ENCODE measurements around the gene MYMX. TPM values are rescaled to one million over a fixed set of nuclear protein-coding genes. Genes with fewer than 3 reads are reported as not detected.

Gene MYMX
- total RNA-seq, 1 experiment from 2014 or later = 1.8 TPM

GRCh38 chr6:44190715-44191114 lies 26.0 kb upstream of the MYMX start:
- Histone ChIP-seq H3K27me3 (ENCODE audit: control insufficient read depth, insufficient read depth, low read length) (no peaks in the 10 kb centered on the region), H3K27ac (ENCODE audit: low read length) (no peak overlapping the region), H3K4me1 (ENCODE audit: control insufficient read depth, insufficient read depth, low read length) (no peaks in the 10 kb centered on the region; the same call in 1 of the 2 replicates), H3K9me3 (ENCODE audit: control insufficient read depth, insufficient read depth, low read depth, low read length) (no peaks in the 10 kb centered on the region), H3K4me3 (ENCODE audit: low read depth in 2 of 2, low read length in 2 of 2) (no peak overlapping the region), H3K36me3 (ENCODE audit: control insufficient read depth, insufficient read depth, low read length) (no peaks in the 10 kb centered on the region)
- no TSS peak for BruUV-seq (replicated peaks)
- TF ChIP-seq REST (IDR thresholded peaks at IDR 0.05; ENCODE audit: insufficient read depth in 1 of 2, low read depth in 2 of 2, low read length in 1 of 2) = no peak
- TF ChIP-seq POLR2AphosphoS5 (IDR thresholded peaks at IDR 0.05; ENCODE audit: low read depth, low read length) = no peak
- no peak for TF ChIP-seq CTCF (IDR thresholded peaks at IDR 0.05)
- no peak for TF ChIP-seq SIN3A (IDR thresholded peaks at IDR 0.05; ENCODE audit: borderline replicate concordance, insufficient read depth, low read depth, low read length)
- TF ChIP-seq TCF7L2 (IDR thresholded peaks at IDR 0.05; ENCODE audit: low read depth, low read length) = no peak
- ChIA-PET CTCF (interaction anchor here (0.6 kb wide), 1 partner anchor 78 kb away, joined by 5 read pairs; no protein-coding TSS in a partner anchor), POLR2A (no interaction called here)
- in situ Hi-C loops (cut with HindIII; ENCODE audit: low pct_unique_long_range_greater_than_20kb, low sequenced_read_pairs) (no loop called here), intact Hi-C loops (cut with micrococcal nuclease; ENCODE audit: unreplicated experiment) (no loop called here)
- ATAC-seq = no peak
- DNase-seq (ENCODE audit: low read depth, low spot score) = no peak

- H3K27me3 ChIP-seq (ENCODE audit: control insufficient read depth, insufficient read depth, low read length) = no peaks in the 10 kb centered on the region
- POLR2A ChIA-PET = interaction anchor here (0.7 kb wide), 1 partner anchor 31 kb away, joined by 3 read pairs; the partner anchor contains the start of gene SLC29A1
- H3K9me3 ChIP-seq (ENCODE audit: control insufficient read depth, insufficient read depth, low read depth, low read length) = no peaks in the 10 kb centered on the region
- no peak for DNase-seq (ENCODE audit: low read depth, low spot score)
- intact Hi-C loops (cut with micrococcal nuclease; ENCODE audit: unreplicated experiment) = no loop called here
- CTCF ChIA-PET = no interaction called here
- no peak for TF ChIP-seq POLR2AphosphoS5 (IDR thresholded peaks at IDR 0.05; ENCODE audit: low read depth, low read length)
- TF ChIP-seq CTCF (IDR thresholded peaks at IDR 0.05) = no peak
- TF ChIP-seq SIN3A (IDR thresholded peaks at IDR 0.05; ENCODE audit: borderline replicate concordance, insufficient read depth, low read depth, low read length) = no peak
- no peak for TF ChIP-seq REST (IDR thresholded peaks at IDR 0.05; ENCODE audit: insufficient read depth in 1 of 2, low read depth in 2 of 2, low read length in 1 of 2)
- TF ChIP-seq TCF7L2 (IDR thresholded peaks at IDR 0.05; ENCODE audit: low read depth, low read length) = no peak
- H3K27ac ChIP-seq (ENCODE audit: low read length) = no peak overlapping the region
- no TSS peak for BruUV-seq (replicated peaks)
- H3K4me1 ChIP-seq (ENCODE audit: control insufficient read depth, insufficient read depth, low read length) = no peaks in the 10 kb centered on the region
- no peak overlapping the region for H3K4me3 ChIP-seq (ENCODE audit: low read depth in 2 of 2, low read length in 2 of 2)
- no peak for ATAC-seq
- in situ Hi-C loops (cut with HindIII; ENCODE audit: low pct_unique_long_range_greater_than_20kb, low sequenced_read_pairs) = no loop called here
- no peaks in the 10 kb centered on the region for H3K36me3 ChIP-seq (ENCODE audit: control insufficient read depth, insufficient read depth, low read length)
Measured at GRCh38 chr6:44192428-44193041, 24.2 kb upstream of the MYMX start.
